Activated T-helper 2 cell treated with anti-CD3 and anti-CD28 coated beads, Interferon-gamma antibody, Interleukin-2, Interleukin-4, amounts not matched to agents 10 μg/mL and 5 μg/mL and 100 μg/mL, durations not matched to agents 14 hours and 24 hours and 36 hours (primary cell): Measurements from ENCODE around the gene EEF1A2. TPM values are rescaled to one million over a fixed set of nuclear protein-coding genes. Genes with fewer than 3 reads are reported as not detected.

Experiments
- DNase-seq: peaks from one replicate; pipeline ENCODE4 v3.0.0; 2021; ENCODE audit warnings: low spot score
- H3K27ac Mint-ChIP-seq: one replicate; pipeline ENCODE4 v1.8.0; 2021; ENCODE audit warnings: mixed read lengths
- H3K27me3 Mint-ChIP-seq: one replicate; pipeline ENCODE4 v1.8.0; 2021; ENCODE audit warnings: low read depth, mixed read lengths
- H3K36me3 Mint-ChIP-seq: one replicate; pipeline ENCODE4 v1.8.0; 2021; ENCODE audit warnings: low read depth, mixed read lengths
- H3K4me1 Mint-ChIP-seq: one replicate; pipeline ENCODE4 v1.8.0; 2021; ENCODE audit warnings: low read depth, mixed read lengths
- H3K4me3 Mint-ChIP-seq: one replicate; pipeline ENCODE4 v1.8.0; 2021; ENCODE audit warnings: low read depth, mild to moderate bottlenecking, moderate library complexity, mixed read lengths
- H3K9me3 Mint-ChIP-seq: one replicate; pipeline ENCODE4 v1.8.0; 2021; ENCODE audit warnings: mixed read lengths
- intact Hi-C: fragments of 100-400 bp; cut with micrococcal nuclease; formaldehyde crosslinking; loops from one replicate; pipeline ENCODE4 v1.15.1; 2023
- total RNA-seq: library from RNA; stranded (reverse); gene quantifications from 2 replicates; pipeline ENCODE4 v1.2.3, GENCODE V29; 2022

The EEF1A2 gene
- total RNA-seq, 1 donor from 2014 or later: 2.4 TPM

GRCh38 chr20:63478346-63479302, 20.3 kb downstream of the EEF1A2 start:
- no peaks in the 10 kb centered on the region for H3K4me1 Mint-ChIP-seq
- H3K27me3 Mint-ChIP-seq: peaks cover 18% of the 10 kb centered on the region
- DNase-seq: no peak
- H3K9me3 Mint-ChIP-seq: no peaks in the 10 kb centered on the region
- H3K27ac Mint-ChIP-seq: no peak overlapping the region
- no peaks in the 10 kb centered on the region for H3K36me3 Mint-ChIP-seq
- intact Hi-C loops: no loop called here
- no peak overlapping the region for H3K4me3 Mint-ChIP-seq

GRCh38 chr20:63477944-63478343, 20.9 kb downstream of the EEF1A2 start:
- no peaks in the 10 kb centered on the region for H3K4me1 Mint-ChIP-seq

GRCh38 chr20:63477061-63477616, 21.7 kb downstream of the EEF1A2 start:
- H3K36me3 Mint-ChIP-seq: no peaks in the 10 kb centered on the region
- H3K4me1 Mint-ChIP-seq: no peaks in the 10 kb centered on the region
- no peak overlapping the region for H3K27ac Mint-ChIP-seq
- H3K9me3 Mint-ChIP-seq: no peaks in the 10 kb centered on the region
- DNase-seq: no peak
- intact Hi-C loops: no loop called here
- peaks cover 22% of the 10 kb centered on the region for H3K27me3 Mint-ChIP-seq
- no peak overlapping the region for H3K4me3 Mint-ChIP-seq

More at GRCh38 chr20:63477944-63478343, 20.9 kb downstream of the EEF1A2 start:
- Mint-ChIP-seq H3K9me3 (no peaks in the 10 kb centered on the region), H3K27ac (no peak overlapping the region), H3K27me3 (peaks cover 22% of the 10 kb centered on the region), H3K4me3 (no peak overlapping the region), H3K36me3 (no peaks in the 10 kb centered on the region)
- intact Hi-C loops: no loop called here
- DNase-seq: no peak

GRCh38 chr20:63475209-63475608, 23.7 kb downstream of the EEF1A2 start:
- DNase-seq: no peak
- Mint-ChIP-seq H3K4me1 (no peaks in the 10 kb centered on the region), H3K9me3 (no peaks in the 10 kb centered on the region), H3K4me3 (no peak overlapping the region), H3K27ac (no peak overlapping the region), H3K36me3 (no peaks in the 10 kb centered on the region), H3K27me3 (peaks cover 28% of the 10 kb centered on the region)
- intact Hi-C loops: no loop called here

- DNase-seq: no peak
- Mint-ChIP-seq H3K27me3 (peaks cover 30% of the 10 kb centered on the region), H3K27ac (no peak overlapping the region), H3K9me3 (no peaks in the 10 kb centered on the region), H3K4me3 (no peak overlapping the region), H3K4me1 (no peaks in the 10 kb centered on the region), H3K36me3 (no peaks in the 10 kb centered on the region)
- intact Hi-C loops: no loop called here
These were observed 25.1 kb downstream of the EEF1A2 start for GRCh38 chr20:63473555-63474449.

- Mint-ChIP-seq H3K4me3 (no peak overlapping the region), H3K9me3 (no peaks in the 10 kb centered on the region), H3K27me3 (peaks cover 30% of the 10 kb centered on the region), H3K36me3 (no peaks in the 10 kb centered on the region), H3K27ac (no peak overlapping the region), H3K4me1 (no peaks in the 10 kb centered on the region)
- no peak for DNase-seq
- intact Hi-C loops: no loop called here
These were observed 26.0 kb downstream of the EEF1A2 start for GRCh38 chr20:63472862-63473390.

GRCh38 chr20:63471981-63472831, 26.7 kb downstream of the EEF1A2 start, which contains the start of gene KCNQ2:
TSS of gene KCNQ2 (minus strand) at chr20:63472655. CDS start at chr20:63472463, 192 bp downstream.
- no peaks in the 10 kb centered on the region for H3K4me1 Mint-ChIP-seq
- intact Hi-C loops: no loop called here
- DNase-seq: no peak

GRCh38 chr20:63471717-63471980, 27.2 kb downstream of the EEF1A2 start:
- DNase-seq: no peak
- no peaks in the 10 kb centered on the region for H3K9me3 Mint-ChIP-seq
- no peak overlapping the region for H3K4me3 Mint-ChIP-seq
- no peak overlapping the region for H3K27ac Mint-ChIP-seq
- H3K36me3 Mint-ChIP-seq: no peaks in the 10 kb centered on the region
- intact Hi-C loops: no loop called here
- H3K27me3 Mint-ChIP-seq: peaks cover 27% of the 10 kb centered on the region
- H3K4me1 Mint-ChIP-seq: no peaks in the 10 kb centered on the region

More at GRCh38 chr20:63471981-63472831, 26.7 kb downstream of the EEF1A2 start, which contains the start of gene KCNQ2:
- H3K27ac Mint-ChIP-seq: no peak within 1 kb of the TSS
- peaks cover 30% of the 10 kb centered on the region for H3K27me3 Mint-ChIP-seq
- no peaks in the 10 kb centered on the region for H3K36me3 Mint-ChIP-seq
- no peak within 1 kb of the TSS for H3K4me3 Mint-ChIP-seq
- no peaks in the 10 kb centered on the region for H3K9me3 Mint-ChIP-seq

GRCh38 chr20:63471002-63471716, 27.7 kb downstream of the EEF1A2 start:
- Mint-ChIP-seq H3K4me3 (no peak overlapping the region), H3K4me1 (no peaks in the 10 kb centered on the region), H3K9me3 (no peaks in the 10 kb centered on the region), H3K27me3 (peaks cover 27% of the 10 kb centered on the region), H3K36me3 (no peaks in the 10 kb centered on the region), H3K27ac (no peak overlapping the region)
- intact Hi-C loops: no loop called here
- DNase-seq: no peak

GRCh38 chr20:63470410-63470809, 28.5 kb downstream of the EEF1A2 start:
- peaks cover 27% of the 10 kb centered on the region for H3K27me3 Mint-ChIP-seq
- no peak for DNase-seq
- H3K36me3 Mint-ChIP-seq: no peaks in the 10 kb centered on the region
- H3K4me1 Mint-ChIP-seq: no peaks in the 10 kb centered on the region
- H3K27ac Mint-ChIP-seq: no peak overlapping the region
- intact Hi-C loops: no loop called here
- H3K4me3 Mint-ChIP-seq: no peak overlapping the region
- H3K9me3 Mint-ChIP-seq: no peaks in the 10 kb centered on the region

- no peaks in the 10 kb centered on the region for H3K36me3 Mint-ChIP-seq
- H3K4me1 Mint-ChIP-seq: no peaks in the 10 kb centered on the region
- H3K9me3 Mint-ChIP-seq: no peaks in the 10 kb centered on the region
- no peak overlapping the region for H3K27ac Mint-ChIP-seq
- peaks cover 20% of the 10 kb centered on the region for H3K27me3 Mint-ChIP-seq
- no peak overlapping the region for H3K4me3 Mint-ChIP-seq
- DNase-seq: no peak
- intact Hi-C loops: no loop called here
These were observed 29.2 kb downstream of the EEF1A2 start for GRCh38 chr20:63469713-63470101.
